Measurements from ENCODE around the gene TMEM237. TPM values are rescaled to one million over a fixed set of nuclear protein-coding genes. Genes with fewer than 3 reads are reported as not detected.

Gene TMEM237
- total RNA-seq, 3 donors from 2014 or later (not counting 1 experiment from before 2014, with no cell fraction given): 2.8 to 3.9 (median 3.4) TPM

GRCh38 chr2:201621293-201621999 lies 21.9 kb downstream of the TMEM237 start:
- H3K9me3 ChIP-seq (ENCODE audit: control insufficient read depth, insufficient read depth, low read length): no peaks in the 10 kb centered on the region
- peaks cover 0 to 10% of the 10 kb centered on the region in 2 donors for H3K27me3 Mint-ChIP-seq (ENCODE audit: low read depth in 2 of 2)
- H3K27ac ChIP-seq (ENCODE audit: low read length): no peak overlapping the region
- 95% methylated on average over 3 of the region's 4 CpGs for WGBS (ENCODE audit: insufficient coverage)
- H3K27me3 ChIP-seq (ENCODE audit: control insufficient read depth, insufficient read depth, low read length): no peaks in the 10 kb centered on the region
- H3K4me3 Mint-ChIP-seq: no peak overlapping the region
- intact Hi-C loops (cut with micrococcal nuclease): no loop called here
- TF ChIP-seq, protein P1, sequence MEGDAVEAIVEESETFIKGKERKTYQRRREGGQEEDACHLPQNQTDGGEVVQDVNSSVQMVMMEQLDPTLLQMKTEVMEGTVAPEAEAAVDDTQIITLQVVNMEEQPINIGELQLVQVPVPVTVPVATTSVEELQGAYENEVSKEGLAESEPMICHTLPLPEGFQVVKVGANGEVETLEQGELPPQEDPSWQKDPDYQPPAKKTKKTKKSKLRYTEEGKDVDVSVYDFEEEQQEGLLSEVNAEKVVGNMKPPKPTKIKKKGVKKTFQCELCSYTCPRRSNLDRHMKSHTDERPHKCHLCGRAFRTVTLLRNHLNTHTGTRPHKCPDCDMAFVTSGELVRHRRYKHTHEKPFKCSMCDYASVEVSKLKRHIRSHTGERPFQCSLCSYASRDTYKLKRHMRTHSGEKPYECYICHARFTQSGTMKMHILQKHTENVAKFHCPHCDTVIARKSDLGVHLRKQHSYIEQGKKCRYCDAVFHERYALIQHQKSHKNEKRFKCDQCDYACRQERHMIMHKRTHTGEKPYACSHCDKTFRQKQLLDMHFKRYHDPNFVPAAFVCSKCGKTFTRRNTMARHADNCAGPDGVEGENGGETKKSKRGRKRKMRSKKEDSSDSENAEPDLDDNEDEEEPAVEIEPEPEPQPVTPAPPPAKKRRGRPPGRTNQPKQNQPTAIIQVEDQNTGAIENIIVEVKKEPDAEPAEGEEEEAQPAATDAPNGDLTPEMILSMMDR (IDR thresholded peaks at IDR 0.05): no peak
- H3K4me1 ChIP-seq (ENCODE audit: control insufficient read depth, insufficient read depth, low read length): no peaks in the 10 kb centered on the region
- no peaks in the 10 kb centered on the region for H3K36me3 Mint-ChIP-seq
- H3K4me3 ChIP-seq (ENCODE audit: low read length): no peak overlapping the region
- no peaks in the 10 kb centered on the region for H3K4me1 Mint-ChIP-seq
- no peaks in the 10 kb centered on the region for H3K9me3 Mint-ChIP-seq
- ATAC-seq: no peak
- H3K36me3 ChIP-seq (ENCODE audit: control insufficient read depth, insufficient read depth, low read length): no peaks in the 10 kb centered on the region
- no peak overlapping the region for H3K27ac Mint-ChIP-seq
- DNase-seq: no peak

DNA sequence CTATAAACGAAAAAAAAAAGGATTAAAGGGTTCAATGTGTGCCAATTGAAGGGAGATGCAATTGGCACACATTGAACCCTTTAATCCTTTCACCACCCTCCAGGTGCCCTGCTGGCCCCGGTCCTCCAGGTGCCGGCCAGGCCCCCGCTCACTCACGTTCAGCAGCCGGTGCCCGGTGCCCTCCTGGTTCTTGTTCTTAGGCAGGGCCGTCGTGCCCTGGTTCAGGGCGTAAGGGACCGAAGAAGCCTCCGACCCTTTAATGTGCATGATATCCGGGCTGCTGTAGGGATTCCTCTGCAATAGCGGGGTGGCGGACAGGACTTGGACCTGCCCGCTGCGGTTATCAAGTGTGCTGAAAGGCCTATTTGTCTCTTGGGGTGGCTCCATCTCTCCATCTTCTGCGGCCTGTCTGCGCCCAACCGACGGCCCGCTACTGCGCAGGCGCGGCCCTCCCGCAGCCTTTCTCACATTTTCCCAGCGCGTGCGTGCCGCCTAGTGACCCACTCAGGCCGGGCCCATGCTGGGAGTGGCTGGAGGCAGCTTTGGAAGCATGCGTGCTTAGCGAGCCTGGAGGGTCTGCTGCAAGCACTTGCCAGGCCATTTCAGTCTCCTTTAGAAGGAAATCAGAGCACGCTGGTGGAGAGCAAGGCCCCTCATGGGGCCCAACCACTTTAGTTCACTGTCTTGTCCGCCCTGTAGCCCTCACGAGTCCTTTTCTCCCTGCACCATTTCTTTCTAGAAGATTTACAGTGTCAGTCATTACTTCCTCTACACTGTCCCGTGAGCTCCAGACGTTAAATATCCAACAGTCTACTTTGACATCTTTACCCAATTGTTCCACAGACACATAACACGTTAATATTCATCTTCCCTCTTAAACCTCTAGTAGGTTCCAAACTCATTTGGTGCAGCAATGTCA lies 24.3 kb downstream of the TMEM237 start:
- 64% methylated on average over 38 of the region's 39 CpGs for WGBS (ENCODE audit: insufficient coverage)
- Histone ChIP-seq H3K27me3 (ENCODE audit: control insufficient read depth, insufficient read depth, low read length) (no peaks in the 10 kb centered on the region), H3K9me3 (ENCODE audit: control insufficient read depth, insufficient read depth, low read length) (no peaks in the 10 kb centered on the region), H3K36me3 (ENCODE audit: control insufficient read depth, insufficient read depth, low read length) (no peaks in the 10 kb centered on the region), H3K27ac (ENCODE audit: low read length) (no peak overlapping the region), H3K4me1 (ENCODE audit: control insufficient read depth, insufficient read depth, low read length) (no peaks in the 10 kb centered on the region), H3K4me3 (ENCODE audit: low read length) (no peak overlapping the region)
- ATAC-seq (peak in 1 of 3 donors; percentile 5), DNase-seq (no peak)
- Mint-ChIP-seq H3K27ac (no peak overlapping the region), H3K27me3 (ENCODE audit: low read depth in 2 of 2) (peaks cover 10 to 14% of the 10 kb centered on the region in 2 donors), H3K4me1 (no peaks in the 10 kb centered on the region), H3K36me3 (no peaks in the 10 kb centered on the region), H3K9me3 (no peaks in the 10 kb centered on the region), H3K4me3 (no peak overlapping the region)
- TF ChIP-seq, protein P1 (IDR thresholded peaks at IDR 0.05): no peak
- intact Hi-C loops (cut with micrococcal nuclease): no loop called here

DNA sequence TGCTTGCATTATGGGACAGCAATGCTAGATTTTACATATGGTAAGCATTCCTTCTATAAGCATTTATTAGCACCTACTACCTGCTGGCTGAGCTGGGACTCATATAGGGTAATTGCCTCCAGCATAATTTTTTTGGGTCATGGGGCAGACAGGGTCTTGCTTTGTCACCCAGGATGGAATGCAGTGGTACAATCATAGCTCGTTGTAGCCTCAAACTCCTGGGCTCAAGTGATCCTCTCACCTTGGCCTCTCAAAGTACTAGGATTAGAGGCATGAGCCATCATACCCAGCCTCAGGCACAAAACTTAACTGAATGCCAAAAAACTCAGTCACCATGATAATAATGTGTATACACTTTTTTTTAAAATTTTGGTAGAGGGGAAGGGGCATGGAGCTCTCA lies 35.3 kb downstream of the TMEM237 start:
- Histone ChIP-seq H3K9me3 (ENCODE audit: control insufficient read depth, insufficient read depth, low read length) (no peaks in the 10 kb centered on the region), H3K4me1 (ENCODE audit: control insufficient read depth, insufficient read depth, low read length) (no peaks in the 10 kb centered on the region), H3K27me3 (ENCODE audit: control insufficient read depth, insufficient read depth, low read length) (peaks cover 9% of the 10 kb centered on the region), H3K36me3 (ENCODE audit: control insufficient read depth, insufficient read depth, low read length) (no peaks in the 10 kb centered on the region), H3K4me3 (ENCODE audit: low read length) (no peak overlapping the region), H3K27ac (ENCODE audit: low read length) (no peak overlapping the region)
- no peaks in the 10 kb centered on the region for H3K36me3 Mint-ChIP-seq
- H3K9me3 Mint-ChIP-seq: peaks cover 2 to 3% of the 10 kb centered on the region in 2 donors
- DNase-seq (no peak), ATAC-seq (no peak)
- H3K27ac Mint-ChIP-seq: no peak overlapping the region
- TF ChIP-seq, protein P1 (IDR thresholded peaks at IDR 0.05): no peak
- H3K4me1 Mint-ChIP-seq: no peaks in the 10 kb centered on the region
- H3K27me3 Mint-ChIP-seq (ENCODE audit: low read depth in 2 of 2): peaks cover 16 to 41% of the 10 kb centered on the region in 2 donors
- no peak overlapping the region for H3K4me3 Mint-ChIP-seq
- 82% methylated on average over 1 of the region's 1 CpG for WGBS (ENCODE audit: insufficient coverage)
- intact Hi-C loops (cut with micrococcal nuclease): no loop called here

Measured in natural killer cell (primary cell).